ENCODE data around the gene PIK3R6.

The PIK3R6 gene

DNA sequence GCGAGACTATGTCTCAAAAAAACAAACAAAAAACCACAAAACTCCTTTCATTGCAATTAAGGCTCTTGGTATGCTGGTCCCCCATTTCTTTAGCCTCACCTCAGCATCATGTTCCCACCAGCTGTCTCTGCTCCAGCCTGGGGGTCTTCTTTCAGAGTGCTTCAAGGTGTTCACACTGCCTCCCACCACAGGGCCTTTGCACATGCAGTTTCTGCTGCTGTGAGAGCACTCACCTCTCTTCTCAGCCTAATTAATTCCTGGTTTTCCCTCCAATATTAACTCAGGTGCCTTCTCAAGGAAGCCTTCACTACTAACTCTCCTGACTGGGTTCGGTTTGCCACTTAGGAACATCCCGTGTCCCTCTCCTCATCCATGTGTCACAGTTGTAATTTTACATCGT, 15.9 kb upstream of the PIK3R6 start:
- H3K4me3 ChIP-seq (ENCODE audit: low read depth, low read length), result no peak overlapping the region
- TF ChIP-seq, protein P1, sequence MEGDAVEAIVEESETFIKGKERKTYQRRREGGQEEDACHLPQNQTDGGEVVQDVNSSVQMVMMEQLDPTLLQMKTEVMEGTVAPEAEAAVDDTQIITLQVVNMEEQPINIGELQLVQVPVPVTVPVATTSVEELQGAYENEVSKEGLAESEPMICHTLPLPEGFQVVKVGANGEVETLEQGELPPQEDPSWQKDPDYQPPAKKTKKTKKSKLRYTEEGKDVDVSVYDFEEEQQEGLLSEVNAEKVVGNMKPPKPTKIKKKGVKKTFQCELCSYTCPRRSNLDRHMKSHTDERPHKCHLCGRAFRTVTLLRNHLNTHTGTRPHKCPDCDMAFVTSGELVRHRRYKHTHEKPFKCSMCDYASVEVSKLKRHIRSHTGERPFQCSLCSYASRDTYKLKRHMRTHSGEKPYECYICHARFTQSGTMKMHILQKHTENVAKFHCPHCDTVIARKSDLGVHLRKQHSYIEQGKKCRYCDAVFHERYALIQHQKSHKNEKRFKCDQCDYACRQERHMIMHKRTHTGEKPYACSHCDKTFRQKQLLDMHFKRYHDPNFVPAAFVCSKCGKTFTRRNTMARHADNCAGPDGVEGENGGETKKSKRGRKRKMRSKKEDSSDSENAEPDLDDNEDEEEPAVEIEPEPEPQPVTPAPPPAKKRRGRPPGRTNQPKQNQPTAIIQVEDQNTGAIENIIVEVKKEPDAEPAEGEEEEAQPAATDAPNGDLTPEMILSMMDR (IDR thresholded peaks at IDR 0.05; ENCODE audit: borderline replicate concordance, insufficient read depth, low read depth, low read length), result no peak

DNA sequence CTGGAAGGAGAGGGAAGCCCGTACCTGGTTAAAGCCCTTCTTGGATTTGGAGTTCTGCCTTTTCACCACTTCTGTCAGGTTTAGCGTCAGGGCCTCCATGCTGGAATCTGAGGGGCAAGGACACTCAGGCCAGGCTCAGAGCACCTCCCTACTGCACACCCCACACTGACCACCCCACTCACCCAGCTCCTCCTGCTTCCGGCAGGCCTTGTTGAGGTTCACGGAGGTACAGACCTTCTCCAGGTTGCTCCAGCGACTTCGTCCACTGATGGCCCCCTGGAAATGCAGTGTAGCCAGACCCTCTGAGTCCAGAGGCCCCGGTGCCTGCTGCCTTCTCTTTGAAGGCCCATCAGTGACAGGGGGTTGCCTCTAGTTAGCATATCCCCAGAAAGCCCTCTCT, 14.1 kb upstream of the PIK3R6 start:
- TF ChIP-seq, protein P1 (IDR thresholded peaks at IDR 0.05; ENCODE audit: borderline replicate concordance, insufficient read depth, low read depth, low read length), result no peak
- no peak overlapping the region for H3K4me3 ChIP-seq (ENCODE audit: low read depth, low read length)

GRCh38 chr17:8880466-8880865, 13.0 kb upstream of the PIK3R6 start:
- TF ChIP-seq, protein P1 (IDR thresholded peaks at IDR 0.05; ENCODE audit: borderline replicate concordance, insufficient read depth, low read depth, low read length), result no peak
- no peak overlapping the region for H3K4me3 ChIP-seq (ENCODE audit: low read depth, low read length)

- no peak overlapping the region for H3K4me3 ChIP-seq (ENCODE audit: low read depth, low read length)
- TF ChIP-seq, protein P1 (IDR thresholded peaks at IDR 0.05; ENCODE audit: borderline replicate concordance, insufficient read depth, low read depth, low read length), result no peak
Measured at GRCh38 chr17:8879410-8879809, 11.9 kb upstream of the PIK3R6 start.

GRCh38 chr17:8877984-8878383, 10.5 kb upstream of the PIK3R6 start:
- TF ChIP-seq, protein P1 (IDR thresholded peaks at IDR 0.05; ENCODE audit: borderline replicate concordance, insufficient read depth, low read depth, low read length), result no peak
- no peak overlapping the region for H3K4me3 ChIP-seq (ENCODE audit: low read depth, low read length)

GRCh38 chr17:8875957-8876356, 8.5 kb upstream of the PIK3R6 start:
- H3K4me3 ChIP-seq (ENCODE audit: low read depth, low read length), result no peak overlapping the region
- TF ChIP-seq, protein P1 (IDR thresholded peaks at IDR 0.05; ENCODE audit: borderline replicate concordance, insufficient read depth, low read depth, low read length), result no peak

GRCh38 chr17:8875436-8875835, 8.0 kb upstream of the PIK3R6 start:
- TF ChIP-seq, protein P1 (IDR thresholded peaks at IDR 0.05; ENCODE audit: borderline replicate concordance, insufficient read depth, low read depth, low read length), result no peak
- no peak overlapping the region for H3K4me3 ChIP-seq (ENCODE audit: low read depth, low read length)
